HCT116 (cell line): ENCODE measurements around the gene PHF2. TPM values are rescaled to one million over a fixed set of nuclear protein-coding genes. Genes with fewer than 3 reads are reported as not detected.
A peak's percentile ranks its signal among the peaks of the same experiment; 100 is the strongest.

Experiments
- ATAC-seq: fragments of 200-7000 bp; cut with Tn5 transposase; 2 replicates; pipeline ENCODE4 v1.9.1; 2020; ENCODE audit warnings: mild to moderate bottlenecking, moderate library complexity
- BruUV-seq: library from RNA; stranded (reverse); fragments of 400-500 nt; replicated peaks from 2 replicates; lab custom pipeline; 2021; lab: Mats Ljungman, UMichigan
- CTCF ChIA-PET: fragments of 300-600 bp; sonication (Branson Sonifier 250); formaldehyde crosslinking; loops from one replicate; lab custom pipeline; 2021; ENCODE audit warnings: antibody characterized with exemption; lab: Charles Lee
- POLR2A ChIA-PET: fragments of 300-600, 350-600 bp; sonication (Branson Sonifier 250); formaldehyde crosslinking; loops from one replicate; lab custom pipeline; 2021; ENCODE audit warnings: antibody characterized with exemption; lab: Charles Lee
- RAD21 ChIA-PET, 2 experiments: fragments of 300-600 bp; sonication (Branson Sonifier 250); formaldehyde crosslinking; loops; one replicate each; lab custom pipeline; 2023; ENCODE audit warnings: low total read pairs in 2 of 2; ENCODE audit not compliant: uncharacterized antibody in 2 of 2, unreplicated experiment in 2 of 2, low non-redundant PET in 1 of 2; lab: Charles Lee
- DNase-seq: peaks from one replicate; pipeline ENCODE4 v3.0.0-alpha.2; 2010; ENCODE audit warnings: low read depth, low spot score
- H2AFZ ChIP-seq: fragments of 200-600 bp; shearing (Covaris generic), sonication (generic); 2 replicates; pipeline ENCODE4 v1.6.1; 2017; ENCODE audit warnings: low read depth, mixed run types, mixed read lengths, antibody characterized with exemption, low read length; ENCODE audit not compliant: poor library complexity, severe bottlenecking
- H3K27ac ChIP-seq: 2 replicates; pipeline ENCODE4 v1.5.1; 2012; ENCODE audit warnings: low read depth, low read length
- H3K27me3 ChIP-seq: fragments of 200-600 bp; sonication (generic); 2 replicates; pipeline ENCODE4 v1.6.1; 2016; ENCODE audit warnings: mixed run types, low read length, mixed read lengths; ENCODE audit not compliant: insufficient read depth
- H3K36me3 ChIP-seq, 2 experiments: fragments of 200-500 bp in 1 of 2; fragments of 200-600 bp in 1 of 2; sonication (Bioruptor generic) in 1 of 2; sonication (generic) in 1 of 2; 2 replicates each; pipeline versions ENCODE4 v1.5.1 to v1.6.1; 2014 to 2016; ENCODE audit warnings: low read length in 2 of 2, inconsistent platforms in 1 of 2, mixed read lengths in 1 of 2, mixed run types in 1 of 2; ENCODE audit not compliant: insufficient read depth in 2 of 2, control insufficient read depth in 1 of 2
- H3K4me1 ChIP-seq, 2 experiments: fragments of 200-600 bp in 1 of 2; sonication (generic) in 1 of 2; 2 replicates each; pipeline versions ENCODE4 v1.5.1 to v1.6.1; 2012 to 2017; ENCODE audit warnings: low read length in 2 of 2, inconsistent platforms in 1 of 2, mild to moderate bottlenecking in 1 of 2, mixed read lengths in 1 of 2, mixed run types in 1 of 2, moderate library complexity in 1 of 2; ENCODE audit not compliant: insufficient read depth in 2 of 2, control insufficient read depth in 1 of 2
- H3K4me2 ChIP-seq: fragments of 200-600 bp; sonication (generic); 2 replicates; pipeline ENCODE4 v1.6.1; 2017; ENCODE audit warnings: mixed run types, low read length, mixed read lengths
- H3K4me3 ChIP-seq, 2 experiments: fragments of 200-600 bp in 1 of 2; sonication (generic) in 1 of 2; replicated peaks in 1 of 2; 2 replicates each; pipeline ENCODE4 v1.5.1; 2011 to 2016; ENCODE audit warnings: low read length in 2 of 2, control low read depth in 1 of 2, low read depth in 1 of 2, mild to moderate bottlenecking in 1 of 2, mixed read lengths in 1 of 2, mixed run types in 1 of 2
- H3K79me2 ChIP-seq: fragments of 200-600 bp; sonication (generic); 2 replicates; pipeline ENCODE4 v1.6.1; 2017; ENCODE audit warnings: mild to moderate bottlenecking, mixed run types, low read length, moderate library complexity, mixed read lengths; ENCODE audit not compliant: insufficient read depth
- H3K9ac ChIP-seq: fragments of 200-600 bp; sonication (generic); 2 replicates; pipeline ENCODE4 v1.6.1; 2016; ENCODE audit warnings: low read length, mixed read lengths
- H3K9me2 ChIP-seq: fragments of 200-600 bp; sonication (generic), shearing (Covaris generic); 2 replicates; pipeline ENCODE4 v1.6.1; 2017; ENCODE audit warnings: mixed run types, mild to moderate bottlenecking, moderate library complexity; ENCODE audit not compliant: insufficient read depth
- H3K9me3 ChIP-seq, 2 experiments: fragments of 200-500 bp in 1 of 2; fragments of 200-600 bp in 1 of 2; sonication (Bioruptor generic) in 1 of 2; sonication (generic) in 1 of 2; 2 replicates each; pipeline ENCODE4 v1.6.1; 2014 to 2017; ENCODE audit warnings: low read length in 2 of 2, mixed read lengths in 2 of 2, inconsistent platforms in 1 of 2, low read depth in 1 of 2, mild to moderate bottlenecking in 1 of 2, mixed run types in 1 of 2, moderate library complexity in 1 of 2; ENCODE audit not compliant: control insufficient read depth in 1 of 2, insufficient read depth in 1 of 2
- H4K20me1 ChIP-seq: fragments of 200-600 bp; sonication (generic), shearing (Covaris generic); 2 replicates; pipeline ENCODE4 v1.6.1; 2017; ENCODE audit warnings: mixed run types, mild to moderate bottlenecking, moderate library complexity; ENCODE audit not compliant: insufficient read depth
- EGR1 ChIP-seq: IDR thresholded peaks from 2 replicates; pipeline ENCODE4 v1.6.1; 2012; ENCODE audit warnings: low read depth
- EZH2 ChIP-seq: fragments of 200-600 bp; sonication (generic); IDR thresholded peaks from 2 replicates; pipeline ENCODE4 v1.6.1; 2017; ENCODE audit warnings: antibody characterized with exemption, mixed run types
- EZH2phosphoT487 ChIP-seq: fragments of 200-600 bp; IDR thresholded peaks from 2 replicates; pipeline ENCODE4 v1.6.1; 2018; ENCODE audit warnings: antibody characterized with exemption, borderline replicate concordance
- FOSL1 ChIP-seq: IDR thresholded peaks from 2 replicates; pipeline ENCODE4 v1.6.1; 2012; ENCODE audit warnings: low read depth
- POLR2A ChIP-seq: IDR thresholded peaks from 2 replicates; pipeline ENCODE4 v1.7.0; 2011; ENCODE audit warnings: borderline replicate concordance; ENCODE audit not compliant: insufficient read depth, insufficient read length; ENCODE audit errors: extremely low read depth
- POLR2AphosphoS5 ChIP-seq: IDR thresholded peaks from 2 replicates; pipeline ENCODE4 v1.6.1; 2011; ENCODE audit warnings: mild to moderate bottlenecking, low read depth, low read length, moderate library complexity
- SP1 ChIP-seq: IDR thresholded peaks from 2 replicates; pipeline ENCODE4 v1.6.1; 2012; ENCODE audit warnings: low read depth
- SRF ChIP-seq: IDR thresholded peaks from 2 replicates; pipeline ENCODE4 v1.6.1; 2012; ENCODE audit warnings: low read depth
- TCF7L2 ChIP-seq: IDR thresholded peaks from 2 replicates; pipeline ENCODE4 v1.7.0; 2011; ENCODE audit warnings: borderline replicate concordance, inconsistent platforms; ENCODE audit not compliant: insufficient read depth, insufficient read length; ENCODE audit errors: extremely low read depth
- YY1 ChIP-seq: IDR thresholded peaks from 2 replicates; pipeline ENCODE4 v1.6.1; 2011; ENCODE audit warnings: low read length, low read depth, moderate library complexity, mild to moderate bottlenecking; ENCODE audit not compliant: insufficient replicate concordance; ENCODE audit errors: extremely low read depth
- ZNF274 ChIP-seq: fragments of 200-500 bp; sonication (Bioruptor generic); IDR thresholded peaks from 2 replicates; pipeline ENCODE4 v1.6.1; 2014; ENCODE audit warnings: mild to moderate bottlenecking, low read depth, low read length, inconsistent platforms
- intact Hi-C: fragments of 100-400 bp; cut with micrococcal nuclease; formaldehyde crosslinking; loops from 2 replicates; pipeline ENCODE4 v1.10.0; 2022
- total RNA-seq: library from RNA; stranded (reverse); gene quantifications from one replicate; pipeline ENCODE4 v1.2.1, GENCODE V29; 2021; ENCODE audit not compliant: unreplicated experiment
- TF ChIP-seq, protein P1 (sequence below): IDR thresholded peaks from 2 replicates; pipeline ENCODE4 v1.6.1; 2012

Gene PHF2
- total RNA-seq, 1 experiment from 2014 or later, result 20.6 TPM

DNA sequence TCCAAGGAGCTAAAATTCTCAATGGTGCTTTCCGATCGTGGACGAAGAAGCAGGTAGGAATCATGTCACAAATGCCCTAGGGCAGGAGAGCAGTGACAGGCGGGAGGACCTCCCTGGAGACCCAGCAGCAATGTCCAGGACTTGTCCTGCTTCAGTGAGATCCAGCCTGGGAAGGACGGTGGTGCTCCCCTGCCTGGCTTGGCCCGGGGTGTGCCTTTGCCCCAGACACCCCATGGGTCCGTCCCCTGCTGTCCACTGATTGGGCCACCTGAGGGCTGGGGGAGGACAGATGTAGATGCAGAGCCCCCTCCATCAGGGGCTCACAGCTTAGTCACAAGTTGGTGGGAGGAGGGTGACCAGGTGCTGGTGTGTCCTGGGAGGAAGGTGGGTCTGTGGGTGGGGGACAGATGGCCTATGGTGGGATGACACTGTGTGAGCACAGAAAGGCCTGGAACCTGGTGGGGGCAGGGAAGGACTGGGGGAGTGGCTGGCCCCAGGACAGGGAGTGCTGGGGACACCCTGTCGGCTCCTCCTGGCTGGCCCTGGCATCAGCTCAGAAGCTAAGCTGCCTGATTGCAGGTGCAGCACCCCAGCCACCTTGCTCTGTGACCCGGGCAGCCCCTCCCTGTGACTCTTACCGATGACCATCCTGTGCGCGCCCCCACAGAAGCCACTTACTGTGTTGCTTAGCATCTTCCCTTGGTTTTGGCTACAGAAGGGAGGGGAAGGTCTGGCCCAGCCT, 82.0 kb downstream of the PHF2 start:
- no peak overlapping the region for H3K4me2 ChIP-seq
- no peak overlapping the region for H3K9ac ChIP-seq
- H3K9me3 ChIP-seq, result no peaks in the 10 kb centered on the region
- H3K36me3 ChIP-seq, result no peaks in the 10 kb centered on the region
- no peaks in the 10 kb centered on the region for H3K27me3 ChIP-seq
- no peak for TF ChIP-seq ZNF274
- TF ChIP-seq, protein P1, sequence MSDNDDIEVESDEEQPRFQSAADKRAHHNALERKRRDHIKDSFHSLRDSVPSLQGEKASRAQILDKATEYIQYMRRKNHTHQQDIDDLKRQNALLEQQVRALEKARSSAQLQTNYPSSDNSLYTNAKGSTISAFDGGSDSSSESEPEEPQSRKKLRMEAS, result no peak
- no peak for TF ChIP-seq YY1
- TF ChIP-seq EGR1, result no peak
- no peak for TF ChIP-seq POLR2A
- no peak for TF ChIP-seq POLR2AphosphoS5
- no peak for TF ChIP-seq FOSL1
- TF ChIP-seq SP1, result no peak
- no peak for TF ChIP-seq SRF
- RAD21 ChIA-PET, result no interaction called here
- DNase-seq, result no peak
- POLR2A ChIA-PET, result no interaction called here
- H3K4me3 ChIP-seq, result no peak overlapping the region
- intact Hi-C loops, result no loop called here
- CTCF ChIA-PET, result no interaction called here
- BruUV-seq, result no TSS peak
- H4K20me1 ChIP-seq, result no peaks in the 10 kb centered on the region
- no peak overlapping the region for H2AFZ ChIP-seq
- H3K4me1 ChIP-seq, result no peaks in the 10 kb centered on the region
- 0 out of 2 replicates have a peak, but pooled peaks have one; percentile 20 for ATAC-seq
- no peak overlapping the region for H3K27ac ChIP-seq
- H3K9me2 ChIP-seq, result no peaks in the 10 kb centered on the region
- no peaks in the 10 kb centered on the region for H3K79me2 ChIP-seq

DNA sequence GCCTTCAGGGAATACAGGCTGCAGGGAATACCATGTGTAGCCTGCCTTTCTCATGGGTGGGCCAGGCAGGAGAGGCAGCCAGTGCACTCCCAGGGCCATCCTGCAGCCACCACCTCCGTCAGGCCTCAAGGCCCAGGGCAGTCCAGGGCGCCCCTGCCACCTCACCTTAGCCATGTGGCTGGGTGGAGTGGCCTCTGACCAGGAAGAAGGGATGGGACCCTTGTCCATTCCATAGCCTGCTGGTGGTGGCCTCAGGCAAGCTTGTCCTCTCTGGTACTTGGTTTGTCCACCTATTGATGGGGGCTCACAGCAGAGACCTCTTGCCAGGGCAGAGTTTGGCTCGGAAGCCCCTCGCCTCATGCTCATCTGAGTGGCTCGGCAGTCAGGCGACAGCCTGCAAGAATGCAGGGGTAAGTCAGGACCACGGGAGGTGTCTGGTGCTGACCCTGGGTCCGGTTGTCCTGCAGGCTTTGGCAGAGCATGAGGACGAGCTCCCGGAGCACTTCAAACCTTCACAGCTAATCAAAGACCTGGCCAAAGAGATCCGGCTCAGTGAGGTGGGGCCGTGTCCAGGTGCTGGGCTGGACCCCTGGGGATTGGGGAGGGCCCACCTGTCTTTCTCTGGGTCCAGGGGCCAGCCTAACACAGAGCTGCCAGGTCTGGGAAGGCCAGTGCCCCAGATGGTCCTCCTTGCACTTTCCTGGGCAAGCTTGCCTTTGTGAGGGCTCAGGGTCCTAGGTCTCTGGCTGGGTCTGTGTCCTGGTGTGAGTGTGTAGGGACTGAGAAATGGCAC, 82.9 kb downstream of the PHF2 start:
- POLR2A ChIA-PET, result no interaction called here

More for the DNA sequence above, 82.9 kb downstream of the PHF2 start:
- no TSS peak for BruUV-seq
- Histone ChIP-seq H3K9me3 (no peaks in the 10 kb centered on the region), H4K20me1 (no peaks in the 10 kb centered on the region)
- TF ChIP-seq EZH2phosphoT487 (no peak), TCF7L2 (no peak), SP1 (no peak), EZH2 (no peak), SRF (no peak), ZNF274 (no peak)
- TF ChIP-seq, protein P1, result no peak
- TF ChIP-seq, all 23 proteins: peak for 0
- no peaks in the 10 kb centered on the region for H3K27me3 ChIP-seq
- no peak overlapping the region for H3K9ac ChIP-seq
- no peak for ATAC-seq
- H3K4me3 ChIP-seq, result no peak overlapping the region
- no peak overlapping the region for H3K27ac ChIP-seq
- ChIA-PET CTCF (no interaction called here), RAD21 (no interaction called here)
- H3K4me1 ChIP-seq, result no peaks in the 10 kb centered on the region
- H3K9me2 ChIP-seq, result no peaks in the 10 kb centered on the region
- no peaks in the 10 kb centered on the region for H3K36me3 ChIP-seq
- intact Hi-C loops, result no loop called here
- no peak overlapping the region for H2AFZ ChIP-seq
- no peak for DNase-seq
- H3K4me2 ChIP-seq, result no peak overlapping the region
- H3K79me2 ChIP-seq, result no peaks in the 10 kb centered on the region
